Measurements from ENCODE around the gene WDR77. TPM values are rescaled to one million over a fixed set of nuclear protein-coding genes. Genes with fewer than 3 reads are reported as not detected.

The WDR77 gene
- total RNA-seq, 3 donors from 2014 or later: 20.2 to 28.2 (median 23.4) TPM

- no peak for DNase-seq
- TF ChIP-seq CTCF (IDR thresholded peaks at IDR 0.05): no peak
- Histone ChIP-seq H3K4me3 (no peak overlapping the region), H3K4me1 (ENCODE audit: low read depth) (no peaks in the 10 kb centered on the region), H3K36me3 (ENCODE audit: low read depth) (no peaks in the 10 kb centered on the region), H3K9me3 (no peaks in the 10 kb centered on the region)
- ATAC-seq: no peak
- intact Hi-C loops (cut with DNase I, micrococcal nuclease): no loop called here
Measured at GRCh38 chr1:111420377-111420776, 28.7 kb downstream of the WDR77 start.

- intact Hi-C loops (cut with DNase I, micrococcal nuclease): no loop called here
- Histone ChIP-seq H3K36me3 (ENCODE audit: low read depth) (no peaks in the 10 kb centered on the region), H3K4me1 (ENCODE audit: low read depth) (no peaks in the 10 kb centered on the region), H3K9me3 (no peaks in the 10 kb centered on the region), H3K4me3 (no peak overlapping the region)
- ATAC-seq: no peak
- TF ChIP-seq CTCF (IDR thresholded peaks at IDR 0.05): no peak
- no peak for DNase-seq
Measured at GRCh38 chr1:111419037-111419436, 30.0 kb downstream of the WDR77 start.

- DNase-seq (no peak), ATAC-seq (no peak)
- TF ChIP-seq CTCF (IDR thresholded peaks at IDR 0.05): no peak
- Histone ChIP-seq H3K4me1 (ENCODE audit: low read depth) (no peaks in the 10 kb centered on the region), H3K9me3 (no peaks in the 10 kb centered on the region), H3K4me3 (no peak overlapping the region), H3K36me3 (ENCODE audit: low read depth) (no peaks in the 10 kb centered on the region)
- intact Hi-C loops (cut with DNase I, micrococcal nuclease): no loop called here
Measured at GRCh38 chr1:111417755-111418154, 31.3 kb downstream of the WDR77 start.

GRCh38 chr1:111415461-111415860 is 33.6 kb downstream of the WDR77 start:
- Histone ChIP-seq H3K9me3 (no peaks in the 10 kb centered on the region), H3K4me1 (ENCODE audit: low read depth) (no peaks in the 10 kb centered on the region), H3K36me3 (ENCODE audit: low read depth) (no peaks in the 10 kb centered on the region), H3K4me3 (no peak overlapping the region)
- DNase-seq: no peak
- ATAC-seq: no peak
- intact Hi-C loops (cut with DNase I, micrococcal nuclease): no loop called here
- TF ChIP-seq CTCF (IDR thresholded peaks at IDR 0.05): no peak

GRCh38 chr1:111414756-111415155 is 34.3 kb downstream of the WDR77 start:
- intact Hi-C loops (cut with DNase I, micrococcal nuclease): no loop called here
- no peak for DNase-seq
- Histone ChIP-seq H3K36me3 (ENCODE audit: low read depth) (no peaks in the 10 kb centered on the region), H3K4me3 (no peak overlapping the region), H3K4me1 (ENCODE audit: low read depth) (no peaks in the 10 kb centered on the region), H3K9me3 (no peaks in the 10 kb centered on the region)
- no peak for TF ChIP-seq CTCF (IDR thresholded peaks at IDR 0.05)
- no peak for ATAC-seq

- intact Hi-C loops (cut with DNase I, micrococcal nuclease): no loop called here
- no peaks in the 10 kb centered on the region for H3K4me1 ChIP-seq (ENCODE audit: low read depth)
- TF ChIP-seq CTCF (IDR thresholded peaks at IDR 0.05): no peak
- ATAC-seq: no peak
- no peaks in the 10 kb centered on the region for H3K9me3 ChIP-seq
- no peaks in the 10 kb centered on the region for H3K36me3 ChIP-seq (ENCODE audit: low read depth)
- DNase-seq: no peak
- H3K4me3 ChIP-seq: no peak overlapping the region
Measured at GRCh38 chr1:111412839-111413238, 36.2 kb downstream of the WDR77 start.
